HepG2 (cell line): Measurements from ENCODE around the gene GSPT1. TPM values are rescaled to one million over a fixed set of nuclear protein-coding genes. Genes with fewer than 3 reads are reported as not detected.

Source experiments
- HMGXB4 ChIP-seq, 2 experiments: sonication (generic) in 1 of 2; formaldehyde crosslinking in 1 of 2; IDR thresholded peaks; 2 replicates each; pipeline versions ENCODE4 v1.4.0 to v1.6.1; 2018 to 2020; ENCODE audit warnings: missing genetic modification reagents in 2 of 2, borderline replicate concordance in 1 of 2, low read depth in 1 of 2, mild to moderate bottlenecking in 1 of 2, missing biosample characterization in 1 of 2
- JUN ChIP-seq: sonication (generic); formaldehyde crosslinking; IDR thresholded peaks from 2 replicates; pipeline ENCODE4 v1.4.0; 2020; ENCODE audit warnings: mild to moderate bottlenecking, missing genetic modification reagents
- KDM4B ChIP-seq: sonication (generic); formaldehyde crosslinking; IDR thresholded peaks from 2 replicates; pipeline ENCODE4 v1.4.0; 2020; ENCODE audit warnings: missing genetic modification reagents
- ZBTB37 ChIP-seq: sonication (generic); formaldehyde crosslinking; IDR thresholded peaks from 2 replicates; pipeline ENCODE4 v1.4.0; 2020; ENCODE audit warnings: mild to moderate bottlenecking, missing genetic modification reagents
- ZBTB4 ChIP-seq: sonication (generic); formaldehyde crosslinking; IDR thresholded peaks from 2 replicates; pipeline ENCODE4 v1.4.0; 2020; ENCODE audit warnings: missing genetic modification reagents, mild to moderate bottlenecking, borderline replicate concordance
- ZNF10 ChIP-seq: sonication (generic); formaldehyde crosslinking; IDR thresholded peaks from 2 replicates; pipeline ENCODE4 v1.4.0; 2020; ENCODE audit warnings: mild to moderate bottlenecking, low read depth, missing genetic modification reagents, borderline replicate concordance
- ZNF34 ChIP-seq: sonication (generic); formaldehyde crosslinking; IDR thresholded peaks from 2 replicates; pipeline ENCODE4 v1.4.0; 2020; ENCODE audit warnings: mild to moderate bottlenecking, missing genetic modification reagents, borderline replicate concordance
- ZNF367 ChIP-seq: sonication (generic); formaldehyde crosslinking; IDR thresholded peaks from 2 replicates; pipeline ENCODE4 v1.4.0; 2020; ENCODE audit warnings: missing genetic modification reagents, borderline replicate concordance
- ZNF510 ChIP-seq: sonication (generic); formaldehyde crosslinking; IDR thresholded peaks from 2 replicates; pipeline ENCODE4 v1.4.0; 2020; ENCODE audit warnings: low read depth, mild to moderate bottlenecking, missing genetic modification reagents
- ZNF615 ChIP-seq: sonication (generic); formaldehyde crosslinking; IDR thresholded peaks from 2 replicates; pipeline ENCODE4 v1.5.0; 2020; ENCODE audit warnings: mild to moderate bottlenecking, missing genetic modification reagents, borderline replicate concordance
- ZNF784 ChIP-seq: sonication (generic); formaldehyde crosslinking; IDR thresholded peaks from 2 replicates; pipeline ENCODE4 v1.5.1; 2020; ENCODE audit warnings: missing genetic modification reagents, mild to moderate bottlenecking, borderline replicate concordance
- polyA plus RNA-seq, 8 experiments: library from polyadenylated mRNA; depleted of rRNA in 3 of 8; stranded (reverse) in 7 of 8; unstranded in 1 of 8; fragments of >200 nt; fragmentation: Illumina TruSeq in 4 of 8; extraction: Trizol in 4 of 8; gene quantifications; 2 replicates each; pipeline versions ENCODE4 v1.2.1 to v1.2.3, GENCODE V29; 2011 to 2016; ENCODE audit warnings: low read depth in 4 of 8, missing spikeins in 1 of 8, mixed read lengths in 1 of 8; ENCODE audit not compliant: insufficient read depth in 1 of 8
- total RNA-seq, 5 experiments: library from RNA; depleted of rRNA; stranded (reverse); fragments of >200 nt; fragmentation: Illumina TruSeq; extraction: Trizol; gene quantifications; 2 replicates each; pipeline ENCODE4 v1.2.3, GENCODE V29; 2016; ENCODE audit warnings: low read depth in 1 of 5
- TF ChIP-seq, protein P1 (sequence below): sonication (generic); formaldehyde crosslinking; IDR thresholded peaks from 2 replicates; pipeline ENCODE4 v1.4.0; 2020; ENCODE audit warnings: missing genetic modification reagents
- TF ChIP-seq, protein P2 (sequence below): IDR thresholded peaks from 2 replicates; pipeline ENCODE4 v1.6.1; 2016; ENCODE audit warnings: missing genetic modification reagents, missing compliant biosample characterization
- TF ChIP-seq, protein P3 (sequence below): sonication (generic); formaldehyde crosslinking; IDR thresholded peaks from 2 replicates; pipeline ENCODE4 v1.5.1; 2020; ENCODE audit warnings: mild to moderate bottlenecking, moderate library complexity, missing genetic modification reagents
- TF ChIP-seq, protein P4 (sequence below): sonication (generic); formaldehyde crosslinking; conservative IDR thresholded peaks from 2 replicates; pipeline ENCODE4 v1.4.0; 2020; ENCODE audit warnings: missing genetic modification reagents

The GSPT1 gene
- total and polyA plus RNA-seq, 2 of the 13 experiments (the other 11 are each of a cell fraction or from before 2014, with no cell fraction given): 120 to 316 TPM

DNA sequence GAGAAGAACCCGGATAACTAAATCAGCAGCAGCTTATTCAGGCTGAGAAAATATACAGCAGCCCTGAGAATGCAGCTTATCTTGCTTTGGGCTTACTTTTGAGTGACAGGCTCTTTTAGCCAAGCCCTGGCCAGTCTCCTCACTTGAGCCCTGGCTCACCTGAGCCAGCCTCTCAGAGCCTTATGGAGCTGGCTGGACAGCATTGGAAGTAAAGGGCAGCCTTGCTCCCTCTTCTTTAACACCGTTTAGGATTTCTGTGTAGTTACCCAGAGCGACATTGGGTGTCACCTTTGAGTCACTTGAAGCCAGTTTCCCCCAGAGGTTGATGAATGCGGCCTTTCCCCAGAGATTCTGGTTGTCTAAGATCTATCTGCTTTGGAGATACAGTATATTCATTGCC lies 33.8 kb upstream of the GSPT1 start (continued):
- no peak for TF ChIP-seq ZBTB4 (CRISPR knock-in tag)
- TF ChIP-seq ZNF615 (CRISPR knock-in tag): no peak
- TF ChIP-seq JUN (CRISPR knock-in tag): no peak
- TF ChIP-seq, protein P1, sequence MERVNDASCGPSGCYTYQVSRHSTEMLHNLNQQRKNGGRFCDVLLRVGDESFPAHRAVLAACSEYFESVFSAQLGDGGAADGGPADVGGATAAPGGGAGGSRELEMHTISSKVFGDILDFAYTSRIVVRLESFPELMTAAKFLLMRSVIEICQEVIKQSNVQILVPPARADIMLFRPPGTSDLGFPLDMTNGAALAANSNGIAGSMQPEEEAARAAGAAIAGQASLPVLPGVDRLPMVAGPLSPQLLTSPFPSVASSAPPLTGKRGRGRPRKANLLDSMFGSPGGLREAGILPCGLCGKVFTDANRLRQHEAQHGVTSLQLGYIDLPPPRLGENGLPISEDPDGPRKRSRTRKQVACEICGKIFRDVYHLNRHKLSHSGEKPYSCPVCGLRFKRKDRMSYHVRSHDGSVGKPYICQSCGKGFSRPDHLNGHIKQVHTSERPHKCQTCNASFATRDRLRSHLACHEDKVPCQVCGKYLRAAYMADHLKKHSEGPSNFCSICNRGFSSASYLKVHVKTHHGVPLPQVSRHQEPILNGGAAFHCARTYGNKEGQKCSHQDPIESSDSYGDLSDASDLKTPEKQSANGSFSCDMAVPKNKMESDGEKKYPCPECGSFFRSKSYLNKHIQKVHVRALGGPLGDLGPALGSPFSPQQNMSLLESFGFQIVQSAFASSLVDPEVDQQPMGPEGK (CRISPR knock-in tag): no peak
- 0 out of 2 replicates have a peak, but pooled peaks have one; percentile 50 for TF ChIP-seq ZBTB37 (CRISPR knock-in tag)
- TF ChIP-seq, protein P2, sequence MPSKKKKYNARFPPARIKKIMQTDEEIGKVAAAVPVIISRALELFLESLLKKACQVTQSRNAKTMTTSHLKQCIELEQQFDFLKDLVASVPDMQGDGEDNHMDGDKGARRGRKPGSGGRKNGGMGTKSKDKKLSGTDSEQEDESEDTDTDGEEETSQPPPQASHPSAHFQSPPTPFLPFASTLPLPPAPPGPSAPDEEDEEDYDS: 0 out of 2 replicates have a peak, but pooled peaks have one; percentile 23
- TF ChIP-seq ZNF510 (CRISPR knock-in tag): no peak
- 0 out of 4 replicates have a peak, but pooled peaks of 1 of the 2 experiments have one; percentile 20 for TF ChIP-seq HMGXB4 (CRISPR knock-in tag; IDR thresholded peaks at IDR 0.05; ENCODE audit: borderline replicate concordance in 1 of 2, low read depth in 1 of 2)
- TF ChIP-seq, protein P3, sequence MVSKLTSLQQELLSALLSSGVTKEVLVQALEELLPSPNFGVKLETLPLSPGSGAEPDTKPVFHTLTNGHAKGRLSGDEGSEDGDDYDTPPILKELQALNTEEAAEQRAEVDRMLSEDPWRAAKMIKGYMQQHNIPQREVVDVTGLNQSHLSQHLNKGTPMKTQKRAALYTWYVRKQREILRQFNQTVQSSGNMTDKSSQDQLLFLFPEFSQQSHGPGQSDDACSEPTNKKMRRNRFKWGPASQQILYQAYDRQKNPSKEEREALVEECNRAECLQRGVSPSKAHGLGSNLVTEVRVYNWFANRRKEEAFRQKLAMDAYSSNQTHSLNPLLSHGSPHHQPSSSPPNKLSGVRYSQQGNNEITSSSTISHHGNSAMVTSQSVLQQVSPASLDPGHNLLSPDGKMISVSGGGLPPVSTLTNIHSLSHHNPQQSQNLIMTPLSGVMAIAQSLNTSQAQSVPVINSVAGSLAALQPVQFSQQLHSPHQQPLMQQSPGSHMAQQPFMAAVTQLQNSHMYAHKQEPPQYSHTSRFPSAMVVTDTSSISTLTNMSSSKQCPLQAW (CRISPR knock-in tag): peak; percentile 63; the same call in 1 of the 2 replicates
- TF ChIP-seq ZNF784 (CRISPR knock-in tag): no peak
- TF ChIP-seq ZNF34 (CRISPR knock-in tag): no peak
- no peak for TF ChIP-seq ZNF10
- TF ChIP-seq ZNF367 (CRISPR knock-in tag): no peak
- TF ChIP-seq, protein P4, sequence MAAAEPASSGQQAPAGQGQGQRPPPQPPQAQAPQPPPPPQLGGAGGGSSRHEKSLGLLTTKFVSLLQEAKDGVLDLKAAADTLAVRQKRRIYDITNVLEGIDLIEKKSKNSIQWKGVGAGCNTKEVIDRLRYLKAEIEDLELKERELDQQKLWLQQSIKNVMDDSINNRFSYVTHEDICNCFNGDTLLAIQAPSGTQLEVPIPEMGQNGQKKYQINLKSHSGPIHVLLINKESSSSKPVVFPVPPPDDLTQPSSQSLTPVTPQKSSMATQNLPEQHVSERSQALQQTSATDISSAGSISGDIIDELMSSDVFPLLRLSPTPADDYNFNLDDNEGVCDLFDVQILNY: no peak
- TF ChIP-seq KDM4B: no peak
